DOHH2 (cell line): ENCODE results near the gene NCAPD2.

Experiments
- H3F3A ChIP-seq: fragments of 200-600 bp; sonication (generic), shearing (Covaris generic); 2 replicates; pipeline ENCODE4 v1.6.0; 2016; ENCODE audit warnings: antibody characterized with exemption, mild to moderate bottlenecking; ENCODE audit not compliant: control insufficient read depth, insufficient read depth
- H3K27ac ChIP-seq: fragments of 200-600 bp; sonication (generic); 2 replicates; pipeline ENCODE4 v1.5.1; 2014; ENCODE audit warnings: low read depth, mild to moderate bottlenecking, low read length, moderate library complexity
- H3K27me3 ChIP-seq: fragments of 200-600 bp; sonication (generic); 2 replicates; pipeline ENCODE4 v1.6.1; 2014; ENCODE audit warnings: mild to moderate bottlenecking, low read length, mixed read lengths; ENCODE audit not compliant: control insufficient read depth
- H3K36me3 ChIP-seq: fragments of 200-600 bp; sonication (generic); 2 replicates; pipeline ENCODE4 v1.6.1; 2014; ENCODE audit warnings: mild to moderate bottlenecking, low read length, moderate library complexity, mixed read lengths; ENCODE audit not compliant: control insufficient read depth
- H3K4me1 ChIP-seq: fragments of 200-600 bp; sonication (generic); 2 replicates; pipeline ENCODE4 v1.6.1; 2014; ENCODE audit warnings: mild to moderate bottlenecking, low read length, mixed read lengths; ENCODE audit not compliant: control insufficient read depth
- H3K4me2 ChIP-seq: fragments of 200-600 bp; sonication (generic); 2 replicates; pipeline ENCODE4 v1.6.0; 2014; ENCODE audit warnings: mild to moderate bottlenecking, low read length, moderate library complexity
- H3K4me3 ChIP-seq: fragments of 200-600 bp; sonication (generic); 2 replicates; pipeline ENCODE4 v1.5.1; 2014; ENCODE audit warnings: mild to moderate bottlenecking, low read length, mixed read lengths
- H3K79me2 ChIP-seq: fragments of 200-600 bp; sonication (generic); 2 replicates; pipeline ENCODE4 v1.6.1; 2014; ENCODE audit warnings: mild to moderate bottlenecking, low read length, mixed read lengths; ENCODE audit not compliant: control insufficient read depth
- H3K9me2 ChIP-seq: fragments of 200-600 bp; sonication (generic); replicated peaks from 2 replicates; pipeline ENCODE4 v1.6.1; 2014; ENCODE audit warnings: mild to moderate bottlenecking, low read length, mixed read lengths; ENCODE audit not compliant: control insufficient read depth
- H3K9me3 ChIP-seq: fragments of 200-600 bp; sonication (generic); 2 replicates; pipeline ENCODE4 v1.6.1; 2014; ENCODE audit warnings: antibody characterized with exemption, low read length, mixed read lengths; ENCODE audit not compliant: control insufficient read depth, insufficient read depth
- H4K20me1 ChIP-seq: fragments of 200-600 bp; sonication (generic); 2 replicates; pipeline ENCODE4 v1.6.0; 2014; ENCODE audit warnings: low read depth, mild to moderate bottlenecking, antibody characterized with exemption, low read length, moderate library complexity; ENCODE audit not compliant: control insufficient read depth, insufficient read depth
- EZH2phosphoT487 ChIP-seq: fragments of 200-600 bp; sonication (generic); IDR thresholded peaks from 2 replicates; pipeline ENCODE4 v1.6.1; 2017; ENCODE audit warnings: borderline replicate concordance, mild to moderate bottlenecking, antibody characterized with exemption, low read length, moderate library complexity, mixed read lengths
- TF ChIP-seq, protein P1 (sequence below): fragments of 200-600 bp; sonication (generic); IDR thresholded peaks from one replicate; pipeline ENCODE4 v1.5.1; 2014; ENCODE audit warnings: antibody characterized with exemption, mild to moderate bottlenecking, low read depth, low read length; ENCODE audit not compliant: poor library complexity, severe bottlenecking

Gene NCAPD2

DNA sequence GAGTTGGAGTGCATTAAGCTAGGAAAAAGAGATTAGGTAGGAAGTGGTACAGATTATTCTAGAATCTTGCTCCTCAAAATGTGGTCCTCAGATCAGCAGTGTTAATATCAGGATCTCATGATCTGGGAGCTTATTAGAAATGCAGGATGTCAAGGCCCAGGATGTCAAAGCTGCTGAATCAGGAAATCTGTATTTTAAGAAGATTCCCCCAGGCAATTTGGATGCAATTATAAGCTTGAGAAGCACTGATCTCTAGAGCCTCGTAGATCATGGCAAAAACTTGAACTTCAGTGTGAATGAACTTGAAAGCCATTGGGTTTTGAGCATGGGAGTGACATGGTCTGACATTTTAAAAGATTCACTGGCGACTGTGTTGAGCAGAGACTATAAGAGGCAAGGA lies 6.6 kb downstream of the NCAPD2 start:
- H3F3A ChIP-seq = 0 out of 2 replicates have a peak, but pooled peaks cover 7% of the 10 kb centered on the region
- H3K27me3 ChIP-seq = no peaks in the 10 kb centered on the region
- H3K9me2 ChIP-seq = no peaks in the 10 kb centered on the region
- peaks cover 92% of the 10 kb centered on the region for H3K36me3 ChIP-seq
- H3K27ac ChIP-seq = no peak overlapping the region
- no peak overlapping the region for H3K4me2 ChIP-seq
- no peak overlapping the region for H3K4me3 ChIP-seq
- H4K20me1 ChIP-seq = no peaks in the 10 kb centered on the region
- H3K9me3 ChIP-seq = no peaks in the 10 kb centered on the region
- peaks cover 100% of the 10 kb centered on the region for H3K79me2 ChIP-seq
- no peak for TF ChIP-seq EZH2phosphoT487
- peaks cover 24% of the 10 kb centered on the region for H3K4me1 ChIP-seq

- Histone ChIP-seq H3K4me2 (no peak overlapping the region), H3K4me3 (no peak overlapping the region), H3K36me3 (peaks cover 83% of the 10 kb centered on the region), H3K27me3 (no peaks in the 10 kb centered on the region), H4K20me1 (peaks cover 11% of the 10 kb centered on the region; the same call in 1 of the 2 replicates), H3K9me3 (no peaks in the 10 kb centered on the region), H3K9me2 (no peaks in the 10 kb centered on the region), H3K4me1 (no peaks in the 10 kb centered on the region), H3K79me2 (peaks cover 85% of the 10 kb centered on the region), H3K27ac (no peak overlapping the region), H3F3A (peaks cover 5% of the 10 kb centered on the region; the same call in 1 of the 2 replicates)
- no peak for TF ChIP-seq EZH2phosphoT487
- TF ChIP-seq, protein P1, sequence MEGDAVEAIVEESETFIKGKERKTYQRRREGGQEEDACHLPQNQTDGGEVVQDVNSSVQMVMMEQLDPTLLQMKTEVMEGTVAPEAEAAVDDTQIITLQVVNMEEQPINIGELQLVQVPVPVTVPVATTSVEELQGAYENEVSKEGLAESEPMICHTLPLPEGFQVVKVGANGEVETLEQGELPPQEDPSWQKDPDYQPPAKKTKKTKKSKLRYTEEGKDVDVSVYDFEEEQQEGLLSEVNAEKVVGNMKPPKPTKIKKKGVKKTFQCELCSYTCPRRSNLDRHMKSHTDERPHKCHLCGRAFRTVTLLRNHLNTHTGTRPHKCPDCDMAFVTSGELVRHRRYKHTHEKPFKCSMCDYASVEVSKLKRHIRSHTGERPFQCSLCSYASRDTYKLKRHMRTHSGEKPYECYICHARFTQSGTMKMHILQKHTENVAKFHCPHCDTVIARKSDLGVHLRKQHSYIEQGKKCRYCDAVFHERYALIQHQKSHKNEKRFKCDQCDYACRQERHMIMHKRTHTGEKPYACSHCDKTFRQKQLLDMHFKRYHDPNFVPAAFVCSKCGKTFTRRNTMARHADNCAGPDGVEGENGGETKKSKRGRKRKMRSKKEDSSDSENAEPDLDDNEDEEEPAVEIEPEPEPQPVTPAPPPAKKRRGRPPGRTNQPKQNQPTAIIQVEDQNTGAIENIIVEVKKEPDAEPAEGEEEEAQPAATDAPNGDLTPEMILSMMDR = no peak
Observed at GRCh38 chr12:6507102-6507998, 13.4 kb downstream of the NCAPD2 start.

DNA sequence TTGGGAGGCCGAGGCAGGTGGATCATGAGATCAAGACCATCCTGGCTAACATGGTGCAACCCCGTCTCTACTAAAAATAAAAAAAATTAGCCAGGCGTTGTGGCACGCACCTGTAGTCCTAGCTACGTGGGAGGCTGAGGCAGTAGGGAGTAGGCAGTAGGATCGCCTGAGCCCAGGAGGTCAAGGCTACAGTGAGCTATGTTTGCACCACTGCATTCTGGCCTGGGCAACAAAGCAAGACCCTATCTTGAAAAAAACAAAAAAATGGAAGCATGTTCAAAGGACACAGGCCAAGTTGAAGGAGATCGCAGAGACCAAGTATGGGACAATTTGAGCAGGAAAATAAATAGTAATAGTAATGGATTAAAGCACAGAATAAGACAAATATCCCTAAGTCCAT lies 14.2 kb downstream of the NCAPD2 start:
- Histone ChIP-seq H3K27me3 (no peaks in the 10 kb centered on the region), H3F3A (peaks cover 5% of the 10 kb centered on the region; the same call in 1 of the 2 replicates), H3K9me2 (no peaks in the 10 kb centered on the region), H3K9me3 (no peaks in the 10 kb centered on the region), H3K27ac (no peak overlapping the region), H4K20me1 (peaks cover 11% of the 10 kb centered on the region; the same call in 1 of the 2 replicates), H3K4me3 (no peak overlapping the region), H3K79me2 (peaks cover 78% of the 10 kb centered on the region), H3K36me3 (peaks cover 85% of the 10 kb centered on the region), H3K4me2 (no peak overlapping the region), H3K4me1 (no peaks in the 10 kb centered on the region)
- no peak for TF ChIP-seq EZH2phosphoT487
- TF ChIP-seq, protein P1 = no peak

- Histone ChIP-seq H3K4me3 (no peak overlapping the region), H3K27me3 (no peaks in the 10 kb centered on the region), H3K36me3 (peaks cover 88% of the 10 kb centered on the region), H3K4me1 (no peaks in the 10 kb centered on the region), H3F3A (peaks cover 8% of the 10 kb centered on the region; the same call in 1 of the 2 replicates), H3K9me2 (no peaks in the 10 kb centered on the region), H3K9me3 (no peaks in the 10 kb centered on the region), H3K79me2 (peaks cover 5% of the 10 kb centered on the region), H3K27ac (no peak overlapping the region), H3K4me2 (no peak overlapping the region), H4K20me1 (no peaks in the 10 kb centered on the region)
- TF ChIP-seq EZH2phosphoT487 = no peak
- TF ChIP-seq, protein P1 = no peak
Observed at GRCh38 chr12:6520186-6520585, 26.3 kb downstream of the NCAPD2 start.
